Right cardiac atrium (tissue), 5 donors: ENCODE measurements around the gene TMPRSS9. TPM values are rescaled to one million over a fixed set of nuclear protein-coding genes. Genes with fewer than 3 reads are reported as not detected.
"Not testable (repeated sequence)": the region's sequence is repeated elsewhere in the genome, so short reads cannot be mapped to it uniquely, and the experiment has no call there.

Experiments used
- ATAC-seq, 2 donors: fragments of 200-7000 bp; cut with Tn5 transposase; one replicate each; pipeline versions ENCODE4 v1.8.0 to v1.9.1; 2020; ENCODE audit warnings: moderate library complexity in 2 of 2, mild to moderate bottlenecking in 1 of 2
- DNase-seq, 3 donors: peaks; one replicate each; pipeline ENCODE4 v3.0.0-alpha.2; 2020
- H3K27ac ChIP-seq: one replicate; pipeline ENCODE4 v1.5.1; 2013; ENCODE audit warnings: mild to moderate bottlenecking, low read length, control low read depth, moderate library complexity
- H3K27me3 ChIP-seq: one replicate; pipeline ENCODE4 v1.6.1; 2013; ENCODE audit not compliant: control insufficient read depth, insufficient read depth
- H3K4me1 ChIP-seq: one replicate; pipeline ENCODE4 v1.6.1; 2013; ENCODE audit warnings: low read length; ENCODE audit not compliant: control insufficient read depth, insufficient read depth
- H3K4me3 ChIP-seq: one replicate; pipeline ENCODE4 v1.5.1; 2013; ENCODE audit warnings: low read length, control low read depth
- H3K9me3 ChIP-seq: one replicate; pipeline ENCODE4 v1.6.1; 2013; ENCODE audit warnings: low read length; ENCODE audit not compliant: control insufficient read depth
- WGBS: extraction: QIAGEN DNeasy Blood & Tissue Kit; methylation state at CpG from one replicate; pipeline ENCODE4 v1.1.7; 2013; 5-methylcytosine and 5-hydroxymethylcytosine counted together
- intact Hi-C, 4 donors: fragments of 100-400 bp; cut with DNase I; formaldehyde crosslinking; loops; one replicate each; pipeline versions ENCODE4 v1.11.0 to v1.14.0; 2022 to 2023
- polyA plus RNA-seq: library from polyadenylated mRNA; stranded (reverse); fragments of 200-250 nt; gene quantifications from one replicate; pipeline ENCODE4 v1.2.3, GENCODE V29; 2013
- total RNA-seq, 4 donors: library from RNA; stranded (reverse); fragmentation: NEBNext Ultra II Directional; extraction: Animal tissue kit (Norgen Biotek cat#: 25700); gene quantifications; one replicate each; pipeline ENCODE4 v1.2.1, GENCODE V29; 2021
- donor health status: healthy with polysubstance abuse.
- donor health status: DM: no; HTN: yes; CAD: no.
- donor health status: DM: no; HTN: no; CAD: no.
- donor health status: DM: no; HTN: yes; CAD: no; lungs with severe emphysema.
- donor health status: DM: yes; HTN: yes; CAD: no.

TMPRSS9 gene
- total and polyA plus RNA-seq, 5 donors, result 0.09 to 0.12 TPM; not detected in 3

- ATAC-seq, result no peak
- no peak overlapping the region for H3K27ac ChIP-seq
- intact Hi-C loops, result no loop called here
- no peak for DNase-seq
- H3K4me1 ChIP-seq, result no peaks in the 10 kb centered on the region
- no peaks in the 10 kb centered on the region for H3K9me3 ChIP-seq
- H3K4me3 ChIP-seq, result no peak overlapping the region
- WGBS, result 65% methylated on average over 6 of the region's 6 CpGs
- no peaks in the 10 kb centered on the region for H3K27me3 ChIP-seq
Measured at GRCh38 chr19:2415973-2416319, 55.9 kb downstream of the TMPRSS9 start.

- Histone ChIP-seq H3K27ac (no peak overlapping the region), H3K4me1 (no peaks in the 10 kb centered on the region), H3K4me3 (no peak overlapping the region), H3K9me3 (no peaks in the 10 kb centered on the region), H3K27me3 (no peaks in the 10 kb centered on the region)
- intact Hi-C loops, result no loop called here
- 85% methylated on average over 19 of the region's 19 CpGs for WGBS
- peak; percentile 39 to 42 for ATAC-seq
- peak in 1 of 3 donors; percentile 50 for DNase-seq
Measured at GRCh38 chr19:2416321-2417097, 56.4 kb downstream of the TMPRSS9 start.

GRCh38 chr19:2417436-2417835 lies 57.4 kb downstream of the TMPRSS9 start:
- H3K4me1 ChIP-seq, ATAC-seq, H3K4me3 ChIP-seq, H3K27me3 ChIP-seq, intact Hi-C loops, H3K9me3 ChIP-seq, DNase-seq, H3K27ac ChIP-seq: not testable (repeated sequence)
- WGBS, result 94% methylated on average over 8 of the region's 8 CpGs

GRCh38 chr19:2417881-2418406 lies 57.9 kb downstream of the TMPRSS9 start:
- Histone ChIP-seq H3K4me1 (no peaks in the 10 kb centered on the region), H3K27me3 (no peaks in the 10 kb centered on the region), H3K27ac (no peak overlapping the region), H3K9me3 (no peaks in the 10 kb centered on the region), H3K4me3 (no peak overlapping the region)
- ATAC-seq, result no peak
- DNase-seq, result peak in 1 of 3 donors; percentile 14
- intact Hi-C loops, result no loop called here
- 84% methylated on average over 13 of the region's 13 CpGs for WGBS

GRCh38 chr19:2419754-2420153 lies 59.7 kb downstream of the TMPRSS9 start:
- 93% methylated on average over 7 of the region's 7 CpGs for whole genome bisulfite sequencing
- intact Hi-C loops, result no loop called here
- no peak for DNase-seq
- Histone ChIP-seq H3K27me3 (no peaks in the 10 kb centered on the region), H3K4me1 (no peaks in the 10 kb centered on the region), H3K9me3 (no peaks in the 10 kb centered on the region), H3K27ac (no peak overlapping the region), H3K4me3 (no peak overlapping the region)
- no peak for ATAC-seq

GRCh38 chr19:2420490-2420889 lies 60.4 kb downstream of the TMPRSS9 start:
- 91% methylated on average over 2 of the region's 2 CpGs for WGBS
- Histone ChIP-seq H3K27me3 (no peaks in the 10 kb centered on the region), H3K4me1 (peaks cover 2% of the 10 kb centered on the region), H3K27ac (no peak overlapping the region), H3K4me3 (no peak overlapping the region), H3K9me3 (no peaks in the 10 kb centered on the region)
- DNase-seq (no peak), ATAC-seq (no peak)
- intact Hi-C loops, result no loop called here

- Histone ChIP-seq H3K27me3 (no peaks in the 10 kb centered on the region), H3K4me3 (no peak overlapping the region), H3K9me3 (no peaks in the 10 kb centered on the region), H3K27ac (no peak overlapping the region), H3K4me1 (peaks cover 6% of the 10 kb centered on the region)
- 87% methylated on average over 23 of the region's 23 CpGs for WGBS
- intact Hi-C loops, result no loop called here
- DNase-seq, result peak in 1 of 3 donors; percentile 49
- ATAC-seq, result no peak
Measured at GRCh38 chr19:2421581-2422306, 61.7 kb downstream of the TMPRSS9 start.

- Histone ChIP-seq H3K27ac (no peak overlapping the region), H3K4me1 (peaks cover 8% of the 10 kb centered on the region), H3K27me3 (no peaks in the 10 kb centered on the region), H3K9me3 (no peaks in the 10 kb centered on the region), H3K4me3 (no peak overlapping the region)
- intact Hi-C loops, result no loop called here
- ATAC-seq (no peak), DNase-seq (peak in 1 of 3 donors; percentile 43)
- WGBS, result 73% methylated on average over 19 of the region's 19 CpGs
Measured at GRCh38 chr19:2423071-2423914, 63.2 kb downstream of the TMPRSS9 start.

GRCh38 chr19:2423915-2424685 lies 64.0 kb downstream of the TMPRSS9 start:
- Histone ChIP-seq H3K27me3 (no peaks in the 10 kb centered on the region), H3K4me1 (peaks cover 8% of the 10 kb centered on the region), H3K4me3 (no peak overlapping the region), H3K27ac (no peak overlapping the region), H3K9me3 (no peaks in the 10 kb centered on the region)
- 88% methylated on average over 46 of the region's 46 CpGs for WGBS
- intact Hi-C loops, result no loop called here
- DNase-seq, result peak in 1 of 3 donors; percentile 63
- ATAC-seq, result no peak
